ENCODE results near the gene MAFB.

- TF ChIP-seq, protein P1, sequence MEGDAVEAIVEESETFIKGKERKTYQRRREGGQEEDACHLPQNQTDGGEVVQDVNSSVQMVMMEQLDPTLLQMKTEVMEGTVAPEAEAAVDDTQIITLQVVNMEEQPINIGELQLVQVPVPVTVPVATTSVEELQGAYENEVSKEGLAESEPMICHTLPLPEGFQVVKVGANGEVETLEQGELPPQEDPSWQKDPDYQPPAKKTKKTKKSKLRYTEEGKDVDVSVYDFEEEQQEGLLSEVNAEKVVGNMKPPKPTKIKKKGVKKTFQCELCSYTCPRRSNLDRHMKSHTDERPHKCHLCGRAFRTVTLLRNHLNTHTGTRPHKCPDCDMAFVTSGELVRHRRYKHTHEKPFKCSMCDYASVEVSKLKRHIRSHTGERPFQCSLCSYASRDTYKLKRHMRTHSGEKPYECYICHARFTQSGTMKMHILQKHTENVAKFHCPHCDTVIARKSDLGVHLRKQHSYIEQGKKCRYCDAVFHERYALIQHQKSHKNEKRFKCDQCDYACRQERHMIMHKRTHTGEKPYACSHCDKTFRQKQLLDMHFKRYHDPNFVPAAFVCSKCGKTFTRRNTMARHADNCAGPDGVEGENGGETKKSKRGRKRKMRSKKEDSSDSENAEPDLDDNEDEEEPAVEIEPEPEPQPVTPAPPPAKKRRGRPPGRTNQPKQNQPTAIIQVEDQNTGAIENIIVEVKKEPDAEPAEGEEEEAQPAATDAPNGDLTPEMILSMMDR (IDR thresholded peaks at IDR 0.05 in 8 of 11, conservative IDR thresholded peaks at IDR 0.05 in 3 of 11): no peak
- TF ChIP-seq POLR2AphosphoS5 (IDR thresholded peaks at IDR 0.05): no peak
- no peak for TF ChIP-seq POLR2A (IDR thresholded peaks at IDR 0.05)
Observed at GRCh38 chr20:40728996-40729395, 40.0 kb upstream of the MAFB start.
